WI38 (cell line): ENCODE measurements around the gene PPARD.

Source experiments
- H3K4me3 ChIP-seq: 2 replicates; pipeline ENCODE4 v1.5.1; 2011; ENCODE audit warnings: low read depth, mild to moderate bottlenecking, control low read depth, low read length
- CTCF ChIP-seq: IDR thresholded peaks from 2 replicates; pipeline ENCODE4 v1.5.1; 2012; ENCODE audit warnings: low read depth, mild to moderate bottlenecking, control low read depth, low read length

Gene PPARD

GRCh38 chr6:35368038-35368887, 25.9 kb downstream of the PPARD start:
- no peak overlapping the region for H3K4me3 ChIP-seq
- TF ChIP-seq CTCF = no peak

GRCh38 chr6:35370124-35370741, 27.9 kb downstream of the PPARD start:
- no peak overlapping the region for H3K4me3 ChIP-seq
- TF ChIP-seq CTCF = no peak

- no peak overlapping the region for H3K4me3 ChIP-seq
- TF ChIP-seq CTCF = no peak
Measured at GRCh38 chr6:35370785-35371493, 28.6 kb downstream of the PPARD start.

- no peak overlapping the region for H3K4me3 ChIP-seq
- no peak for TF ChIP-seq CTCF
Measured at GRCh38 chr6:35371494-35372262, 29.3 kb downstream of the PPARD start.

- no peak overlapping the region for H3K4me3 ChIP-seq
- no peak for TF ChIP-seq CTCF
Measured at GRCh38 chr6:35372633-35373032, 30.3 kb downstream of the PPARD start.

- no peak overlapping the region for H3K4me3 ChIP-seq
Measured at GRCh38 chr6:35376281-35376680, 33.9 kb downstream of the PPARD start.

More at GRCh38 chr6:35376281-35376680, 33.9 kb downstream of the PPARD start:
- no peak for TF ChIP-seq CTCF
